GM21360 (cell line): ENCODE data around the gene OR2S2.
"Not testable (repeated sequence)": the region's sequence is repeated elsewhere in the genome, so short reads cannot be mapped to it uniquely, and the experiment has no call there.

Experiments
- ATAC-seq: cut with Tn5 transposase; IDR thresholded peaks from one replicate; pipeline ENCODE4 v1.9.1; 2021; ENCODE audit warnings: mild to moderate bottlenecking, moderate library complexity; ENCODE audit not compliant: unreplicated experiment

Gene OR2S2

DNA sequence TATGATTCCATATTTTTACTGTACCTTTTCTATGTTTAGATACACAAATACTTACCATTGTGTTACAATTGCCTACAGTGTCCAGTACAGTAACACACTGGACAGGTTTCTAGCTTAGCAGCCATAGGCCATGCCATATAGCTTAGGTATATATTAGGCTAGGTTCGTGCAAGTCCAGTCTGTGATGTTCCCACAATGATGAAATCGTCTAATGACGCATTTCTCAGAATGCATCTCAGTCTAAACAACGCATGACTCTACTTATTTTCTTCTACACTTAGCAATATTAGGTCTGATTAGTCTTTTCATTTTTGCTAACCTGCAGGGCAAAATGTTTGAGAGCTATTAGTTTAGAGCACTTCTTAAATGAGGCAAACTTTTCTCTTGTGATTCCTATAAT, 22.7 kb downstream of the OR2S2 start:
- ATAC-seq, result no peak

DNA sequence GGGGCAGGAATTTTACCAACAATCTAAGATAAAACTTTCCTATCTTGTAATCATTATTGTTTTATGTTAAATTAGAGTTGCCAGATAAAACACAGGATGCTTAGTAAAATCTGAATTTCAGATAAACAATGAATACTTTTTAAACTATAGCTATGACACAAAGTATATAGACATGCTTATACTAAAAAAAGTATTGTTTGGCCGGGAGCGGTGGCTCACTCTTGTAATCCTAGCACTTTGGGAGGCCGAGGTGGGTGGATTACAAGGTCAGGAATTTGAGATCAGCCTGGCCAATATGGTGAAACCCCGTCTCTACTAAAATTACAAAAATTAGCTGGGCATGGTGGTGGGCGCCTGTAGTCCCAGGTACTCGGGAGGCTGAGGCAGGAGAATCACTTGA, 23.9 kb downstream of the OR2S2 start:
- not testable (repeated sequence) for ATAC-seq

GRCh38 chr9:35933550-35934067, 24.3 kb downstream of the OR2S2 start:
- ATAC-seq, result no peak

GRCh38 chr9:35932735-35933134, 25.2 kb downstream of the OR2S2 start:
- no peak for ATAC-seq

- ATAC-seq, result no peak
Observed at GRCh38 chr9:35930989-35931388, 27.0 kb downstream of the OR2S2 start.

DNA sequence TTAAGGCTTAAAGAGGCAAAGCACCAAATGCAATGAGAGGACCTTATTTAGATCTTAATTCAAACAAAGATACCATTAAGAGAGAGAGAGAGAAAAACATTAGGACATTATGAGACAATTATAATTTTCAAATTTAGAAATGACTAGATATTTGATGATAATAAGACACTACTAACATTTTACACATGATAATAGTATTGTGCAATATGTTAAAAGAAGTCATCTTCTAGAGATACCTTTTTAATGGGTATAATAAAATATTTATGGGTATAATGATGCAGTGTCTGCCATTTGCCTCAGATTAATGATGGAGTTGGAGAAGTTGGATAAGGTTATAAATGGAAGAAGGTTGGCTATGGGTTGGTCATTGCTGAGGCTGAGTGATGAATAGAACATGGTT, 27.4 kb downstream of the OR2S2 start:
- ATAC-seq, result no peak

GRCh38 chr9:35929453-35929718, 28.6 kb downstream of the OR2S2 start:
- ATAC-seq, result no peak

GRCh38 chr9:35928591-35929452, 29.1 kb downstream of the OR2S2 start:
- no peak for ATAC-seq

GRCh38 chr9:35923927-35924763, 33.8 kb downstream of the OR2S2 start:
- ATAC-seq, result no peak

- no peak for ATAC-seq
Observed at GRCh38 chr9:35923598-35923926, 34.4 kb downstream of the OR2S2 start.

DNA sequence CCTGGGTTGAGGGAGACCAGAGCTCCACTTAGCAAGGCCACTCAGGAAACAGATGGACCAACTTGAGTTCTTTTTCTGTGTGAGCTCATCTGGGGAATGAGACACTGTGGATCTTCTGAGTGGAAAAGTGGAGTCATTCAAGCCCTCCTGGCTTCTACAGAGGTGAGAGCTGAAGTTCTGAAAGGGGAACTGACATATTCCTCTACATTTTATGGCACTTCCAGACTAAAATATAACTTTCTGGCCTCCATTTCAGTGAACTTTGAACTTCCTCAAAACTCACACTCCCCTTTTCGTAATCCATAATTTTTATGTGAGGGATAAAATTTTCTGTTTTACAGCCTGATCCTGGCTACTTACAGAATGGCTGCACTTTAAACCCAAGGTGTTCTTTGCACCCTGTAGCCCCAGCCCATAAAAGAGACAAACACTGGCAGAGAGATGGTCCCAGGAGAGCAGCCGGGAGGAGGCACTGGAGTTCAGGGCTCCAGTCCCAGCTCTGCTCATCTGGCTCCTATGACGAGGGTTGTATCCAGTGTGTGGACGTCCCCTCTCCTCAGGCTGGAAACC, 37.8 kb downstream of the OR2S2 start:
- ATAC-seq, result no peak

- ATAC-seq, result no peak
Observed at GRCh38 chr9:35919212-35920008, 38.5 kb downstream of the OR2S2 start.

- ATAC-seq, result no peak
Observed at GRCh38 chr9:35918780-35919179, 39.2 kb downstream of the OR2S2 start.

GRCh38 chr9:35917261-35917660, 40.7 kb downstream of the OR2S2 start:
- ATAC-seq, result no peak

GRCh38 chr9:35915681-35916294, 42.2 kb downstream of the OR2S2 start:
- no peak for ATAC-seq

DNA sequence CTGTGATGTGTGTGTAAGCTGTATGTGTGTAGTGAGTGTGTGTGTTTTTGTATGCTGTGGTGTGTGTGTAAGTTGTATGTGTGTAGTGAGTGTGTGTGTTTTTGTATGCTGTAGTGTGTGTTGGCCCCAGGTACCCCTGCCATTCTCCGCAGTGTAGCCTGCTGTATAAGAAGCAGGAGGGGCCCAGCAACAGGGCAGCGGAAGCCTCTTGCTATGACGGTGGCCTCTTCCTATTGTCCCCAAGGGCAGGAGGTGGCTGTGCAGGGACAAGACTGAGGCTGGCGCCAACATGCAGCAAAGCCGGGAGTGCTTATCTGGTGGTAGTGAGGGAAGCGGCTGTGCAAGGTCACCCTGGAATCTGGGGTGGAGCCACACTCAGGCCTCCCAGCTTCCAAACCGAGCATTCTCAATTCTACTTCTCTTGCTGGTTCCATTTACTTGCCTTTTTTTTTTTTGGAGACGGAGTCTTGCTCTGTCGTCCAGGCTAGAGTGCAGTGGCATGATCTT, 43.6 kb downstream of the OR2S2 start:
- ATAC-seq, result no peak

- ATAC-seq, result not testable (repeated sequence)
Observed at GRCh38 chr9:35913429-35913828, 44.5 kb downstream of the OR2S2 start.

DNA sequence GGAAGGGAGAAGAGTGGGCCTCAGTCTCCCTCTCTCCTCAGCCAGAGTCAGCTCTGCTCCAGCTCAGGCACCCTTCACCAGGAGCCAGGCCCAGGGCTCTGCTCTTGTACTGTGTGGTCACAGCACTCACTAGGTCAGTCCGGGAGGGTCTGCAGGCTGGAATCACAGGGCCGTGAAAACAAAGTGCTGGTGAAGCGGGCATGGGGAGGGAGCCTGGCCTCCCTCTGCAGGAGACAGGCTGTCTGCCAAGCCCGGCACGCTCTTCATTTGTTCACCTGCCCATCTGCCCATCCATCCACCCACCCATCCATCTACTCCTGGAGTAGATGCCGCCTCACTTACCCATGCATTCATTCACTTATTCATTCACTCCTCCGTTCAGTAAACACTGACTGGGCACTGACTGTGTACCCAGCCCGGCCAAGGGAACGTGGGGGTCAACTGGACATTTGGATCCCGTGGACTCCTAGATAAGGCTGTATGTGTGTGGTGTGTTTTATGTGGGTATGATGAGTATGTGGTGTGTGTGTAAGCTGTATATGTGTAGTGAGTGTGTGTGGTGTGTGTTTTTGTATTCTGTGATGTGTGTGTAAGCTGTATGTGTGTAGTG, 45.1 kb downstream of the OR2S2 start:
- no peak for ATAC-seq

DNA sequence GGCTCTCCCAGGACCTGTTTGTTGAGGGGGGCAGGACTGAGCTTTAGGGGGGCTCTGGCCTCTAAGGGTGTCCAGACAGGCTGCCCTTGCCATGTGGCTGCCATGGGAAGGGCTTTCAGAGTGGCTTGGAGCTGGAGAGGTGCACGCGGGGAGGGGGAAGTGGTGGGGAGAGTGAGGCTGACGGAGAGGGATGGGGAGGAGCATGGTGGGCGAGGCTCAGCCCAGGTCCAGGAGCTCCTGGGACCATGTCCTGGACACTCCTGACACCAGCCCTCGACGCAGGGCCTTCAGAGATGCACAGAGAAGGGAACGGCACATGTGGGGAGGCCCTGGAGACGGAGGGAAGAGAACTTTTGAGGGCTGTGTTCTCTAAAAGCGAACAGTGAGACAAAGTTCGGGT, 46.3 kb downstream of the OR2S2 start:
- no peak for ATAC-seq
